Loucy (cell line): ENCODE results near the gene ARRDC1.

Source experiments
- CTCF ChIP-seq: fragments of 200-600 bp; sonication (generic); conservative IDR thresholded peaks from 2 replicates; pipeline ENCODE4 v1.5.1; 2014; ENCODE audit warnings: mild to moderate bottlenecking, antibody characterized with exemption, low read length
- EZH2phosphoT487 ChIP-seq: fragments of 200-600 bp; IDR thresholded peaks from 2 replicates; pipeline ENCODE4 v1.6.1; 2018; ENCODE audit warnings: antibody characterized with exemption, mild to moderate bottlenecking, moderate library complexity, borderline replicate concordance

- TF ChIP-seq CTCF (no peak), EZH2phosphoT487 (no peak)
Observed at GRCh38 chr9:137579259-137579604, 26.3 kb upstream of the ARRDC1 start.
